Aortic smooth muscle cell (primary cell): ENCODE data around the gene ACVR2B. TPM values are rescaled to one million over a fixed set of nuclear protein-coding genes. Genes with fewer than 3 reads are reported as not detected.

ENCODE experiments used
- total RNA-seq: library from RNA; depleted of rRNA; stranded (reverse); fragments of >200 nt; gene quantifications from 2 replicates; pipeline ENCODE4 v1.2.3, GENCODE V29; 2014

ACVR2B gene
- total RNA-seq, result 1.6 and 2.4 TPM in 2 replicates

DNA sequence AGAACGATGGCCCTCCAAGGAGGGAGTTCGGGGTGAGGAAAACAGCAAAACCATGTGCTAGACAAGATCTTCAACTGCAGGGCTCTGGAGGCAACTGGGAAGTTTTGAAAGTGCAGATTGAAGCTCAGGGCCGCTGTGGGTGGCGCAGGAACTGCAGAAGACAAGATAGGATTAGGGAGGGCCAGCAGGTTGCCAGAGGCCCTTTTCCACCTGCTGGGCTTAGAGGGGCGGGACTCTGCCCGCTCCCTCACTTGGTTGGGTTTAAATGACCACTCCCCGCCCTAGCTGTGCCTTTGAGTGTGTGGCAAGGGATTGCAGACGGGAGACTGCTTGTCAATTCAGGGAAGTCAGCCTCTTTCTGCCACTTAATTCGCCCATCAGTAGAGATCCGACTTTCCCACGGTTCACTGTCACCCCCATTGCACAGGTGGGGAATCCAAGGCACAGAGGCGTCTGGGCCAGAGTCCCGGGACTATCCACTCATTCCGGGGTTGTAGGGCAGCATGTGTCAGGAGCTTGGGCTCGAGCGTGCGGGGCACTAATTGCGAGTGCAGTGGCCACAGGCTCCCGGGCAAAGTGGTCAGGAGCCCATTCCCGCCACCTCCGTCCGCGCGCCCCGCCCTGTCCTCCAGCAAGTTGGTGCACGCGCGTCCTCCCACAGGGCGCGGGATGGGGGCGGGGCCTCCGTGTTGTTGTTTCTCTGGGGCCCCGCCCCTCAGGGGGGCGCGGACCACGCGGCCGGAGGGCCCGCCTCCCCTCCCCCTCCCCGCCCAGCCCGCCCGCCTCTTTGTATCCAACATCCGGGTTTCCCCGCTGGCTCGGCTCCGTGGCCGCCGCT is at the start of gene ACVR2B:
Gene ACVR2B (plus strand): TSS at position 816 of the 838 bp plus-strand sequence. CDS start 433 bp downstream, outside the sequence.

DNA sequence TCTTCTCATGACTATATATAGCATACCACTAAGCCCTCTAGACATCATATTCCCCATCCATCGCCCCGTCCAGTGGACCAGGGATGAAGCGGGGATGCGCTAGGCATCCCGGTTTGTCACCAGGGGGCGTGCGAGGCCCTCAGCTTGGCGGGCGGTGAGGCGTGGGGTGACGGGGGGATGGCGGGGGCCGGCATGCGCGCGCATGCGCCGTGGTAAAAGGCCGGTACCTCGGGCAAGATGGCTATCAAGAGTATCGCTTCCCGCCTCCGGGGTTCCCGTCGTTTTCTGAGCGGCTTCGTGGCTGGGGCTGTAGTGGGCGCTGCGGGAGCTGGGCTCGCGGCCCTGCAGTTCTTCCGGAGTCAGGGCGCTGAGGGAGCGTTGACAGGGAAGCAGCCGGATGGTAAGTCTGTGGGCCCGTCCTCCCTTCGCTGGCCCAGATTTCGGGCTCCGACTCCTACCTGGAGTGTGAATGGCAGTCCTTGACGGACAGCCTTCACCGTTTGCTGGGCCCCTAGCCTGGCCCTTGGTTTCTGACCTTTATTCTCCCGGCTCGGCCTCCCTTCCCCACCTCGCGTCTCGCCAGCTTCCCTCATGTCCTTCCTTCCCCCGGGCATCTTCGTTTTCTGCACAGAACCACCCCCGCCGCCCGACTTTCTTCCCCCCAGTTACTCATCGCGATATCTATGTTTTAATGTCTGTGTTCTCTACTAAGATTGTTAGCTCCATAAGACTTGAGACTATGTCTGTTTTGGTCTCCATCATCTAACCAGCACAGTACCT is 42.6 kb downstream of the ACVR2B start, which contains the start of gene EXOG:
Gene EXOG (plus strand): TSS at position 210 of the 780 bp plus-strand sequence. CDS start 28 bp downstream, at position 238.

Other genes with a start within 250 kb of the ACVR2B start
- 0.13 and 0.31 TPM in 2 replicates for gene SLC22A13, start 188.1 kb upstream of the ACVR2B start, total RNA-seq
- 0.12 and 0.13 TPM in 2 replicates for gene SLC22A14, start 171.6 kb upstream of the ACVR2B start, total RNA-seq
- gene XYLB, start 107.1 kb upstream of the ACVR2B start, total RNA-seq, result 8.1 and 9.1 TPM in 2 replicates
- 9.2 and 10.1 TPM in 2 replicates for gene EXOG, start 42.5 kb downstream of the ACVR2B start, total RNA-seq
- 0.56 and 1.3 TPM in 2 replicates for gene SCN5A, start 195.8 kb downstream of the ACVR2B start, total RNA-seq